Trophoblast cell (in vitro differentiated cells and primary cell): ENCODE measurements around the gene HEPH. TPM values are rescaled to one million over a fixed set of nuclear protein-coding genes. Genes with fewer than 3 reads are reported as not detected.
"Not testable (repeated sequence)": the region's sequence is repeated elsewhere in the genome, so short reads cannot be mapped to it uniquely, and the experiment has no call there.

Experiments
- DNase-seq, 2 donors: peaks; one replicate each; pipeline ENCODE4 v3.0.0-alpha.2; 2016
- H2AFZ ChIP-seq: 2 replicates; pipeline ENCODE4 v1.6.1; 2013; ENCODE audit warnings: low read length, moderate library complexity, mild to moderate bottlenecking; ENCODE audit not compliant: insufficient read depth, poor library complexity
- H2AK5ac ChIP-seq: 2 replicates; pipeline ENCODE4 v1.6.1; 2013; ENCODE audit warnings: mild to moderate bottlenecking, low read length
- H2BK120ac ChIP-seq: 2 replicates; pipeline ENCODE4 v1.6.1; 2013; ENCODE audit warnings: low read length, mild to moderate bottlenecking, moderate library complexity; ENCODE audit not compliant: insufficient read depth, poor library complexity
- H2BK12ac ChIP-seq: 2 replicates; pipeline ENCODE4 v1.6.1; 2013; ENCODE audit warnings: mild to moderate bottlenecking, low read length, moderate library complexity
- H2BK5ac ChIP-seq: 2 replicates; pipeline ENCODE4 v1.6.1; 2013; ENCODE audit warnings: low read length, low read depth, moderate library complexity, mild to moderate bottlenecking; ENCODE audit not compliant: poor library complexity
- H3K14ac ChIP-seq: 2 replicates; pipeline ENCODE4 v1.6.1; 2013; ENCODE audit warnings: mild to moderate bottlenecking, low read length
- H3K18ac ChIP-seq: 2 replicates; pipeline ENCODE4 v1.6.1; 2013; ENCODE audit warnings: mild to moderate bottlenecking, low read length
- H3K23ac ChIP-seq: 2 replicates; pipeline ENCODE4 v1.6.1; 2013; ENCODE audit warnings: low read length
- H3K27ac ChIP-seq: 2 replicates; pipeline ENCODE4 v1.5.1; 2013; ENCODE audit warnings: low read depth, mild to moderate bottlenecking, inconsistent platforms, low read length, moderate library complexity
- H3K27me3 ChIP-seq: 2 replicates; pipeline ENCODE4 v1.6.1; 2013; ENCODE audit warnings: inconsistent platforms, mild to moderate bottlenecking, low read length, moderate library complexity; ENCODE audit not compliant: insufficient read depth
- H3K36me3 ChIP-seq, 2 experiments: 1 replicate in 1 of 2; 2 replicates in 1 of 2; pipeline ENCODE4 v1.6.1; 2013; ENCODE audit warnings: low read length in 2 of 2, mild to moderate bottlenecking in 2 of 2, moderate library complexity in 1 of 2; ENCODE audit not compliant: insufficient read depth in 2 of 2, control insufficient read depth in 1 of 2
- H3K4ac ChIP-seq: 2 replicates; pipeline ENCODE4 v1.6.1; 2013; ENCODE audit warnings: low read depth, mild to moderate bottlenecking, low read length, moderate library complexity
- H3K4me1 ChIP-seq, 2 experiments: 1 replicate in 1 of 2; 2 replicates in 1 of 2; pipeline ENCODE4 v1.6.1; 2013; ENCODE audit warnings: low read length in 2 of 2, mild to moderate bottlenecking in 2 of 2, moderate library complexity in 1 of 2; ENCODE audit not compliant: insufficient read depth in 2 of 2, control insufficient read depth in 1 of 2
- H3K4me2 ChIP-seq: 2 replicates; pipeline ENCODE4 v1.6.1; 2013; ENCODE audit warnings: inconsistent platforms, mild to moderate bottlenecking, low read length, moderate library complexity
- H3K4me3 ChIP-seq: 2 replicates; pipeline ENCODE4 v1.5.1; 2013; ENCODE audit warnings: mild to moderate bottlenecking, low read depth, low read length, inconsistent platforms
- H3K79me1 ChIP-seq: one replicate; pipeline ENCODE4 v1.6.1; 2013; ENCODE audit warnings: low read length
- H3K79me2 ChIP-seq: 2 replicates; pipeline ENCODE4 v1.6.1; 2013; ENCODE audit warnings: low read length, mild to moderate bottlenecking; ENCODE audit not compliant: control insufficient read depth, insufficient read depth, poor library complexity
- H3K9ac ChIP-seq: 2 replicates; pipeline ENCODE4 v1.6.1; 2013; ENCODE audit warnings: mild to moderate bottlenecking, low read length
- H3K9me3 ChIP-seq: 2 replicates; pipeline ENCODE4 v1.6.1; 2013; ENCODE audit warnings: low read depth, mild to moderate bottlenecking, control low read depth, inconsistent platforms, low read length; ENCODE audit not compliant: insufficient read depth
- H4K12ac ChIP-seq: 2 replicates; pipeline ENCODE4 v1.6.1; 2013; ENCODE audit warnings: low read depth, mild to moderate bottlenecking, low read length, moderate library complexity
- H4K8ac ChIP-seq: 2 replicates; pipeline ENCODE4 v1.6.1; 2013; ENCODE audit warnings: low read depth, mild to moderate bottlenecking, low read length, moderate library complexity
- H4K91ac ChIP-seq: one replicate; pipeline ENCODE4 v1.6.1; 2013; ENCODE audit warnings: low read depth, mild to moderate bottlenecking, low read length, moderate library complexity
- WGBS: extraction: QIAGEN DNeasy Blood & Tissue Kit; methylation state at CpG from one replicate; pipeline ENCODE4 v1.1.7; 2013; ENCODE audit warnings: missing lambda C conversion rate; ENCODE audit not compliant: insufficient read length, insufficient coverage; ENCODE audit errors: extremely low coverage; 5-methylcytosine and 5-hydroxymethylcytosine counted together
- polyA plus RNA-seq: library from polyadenylated mRNA; stranded (reverse); fragments of 200-250 nt; gene quantifications from 2 replicates; pipeline ENCODE4 v1.2.3, GENCODE V29; 2013

The HEPH gene, protein sequence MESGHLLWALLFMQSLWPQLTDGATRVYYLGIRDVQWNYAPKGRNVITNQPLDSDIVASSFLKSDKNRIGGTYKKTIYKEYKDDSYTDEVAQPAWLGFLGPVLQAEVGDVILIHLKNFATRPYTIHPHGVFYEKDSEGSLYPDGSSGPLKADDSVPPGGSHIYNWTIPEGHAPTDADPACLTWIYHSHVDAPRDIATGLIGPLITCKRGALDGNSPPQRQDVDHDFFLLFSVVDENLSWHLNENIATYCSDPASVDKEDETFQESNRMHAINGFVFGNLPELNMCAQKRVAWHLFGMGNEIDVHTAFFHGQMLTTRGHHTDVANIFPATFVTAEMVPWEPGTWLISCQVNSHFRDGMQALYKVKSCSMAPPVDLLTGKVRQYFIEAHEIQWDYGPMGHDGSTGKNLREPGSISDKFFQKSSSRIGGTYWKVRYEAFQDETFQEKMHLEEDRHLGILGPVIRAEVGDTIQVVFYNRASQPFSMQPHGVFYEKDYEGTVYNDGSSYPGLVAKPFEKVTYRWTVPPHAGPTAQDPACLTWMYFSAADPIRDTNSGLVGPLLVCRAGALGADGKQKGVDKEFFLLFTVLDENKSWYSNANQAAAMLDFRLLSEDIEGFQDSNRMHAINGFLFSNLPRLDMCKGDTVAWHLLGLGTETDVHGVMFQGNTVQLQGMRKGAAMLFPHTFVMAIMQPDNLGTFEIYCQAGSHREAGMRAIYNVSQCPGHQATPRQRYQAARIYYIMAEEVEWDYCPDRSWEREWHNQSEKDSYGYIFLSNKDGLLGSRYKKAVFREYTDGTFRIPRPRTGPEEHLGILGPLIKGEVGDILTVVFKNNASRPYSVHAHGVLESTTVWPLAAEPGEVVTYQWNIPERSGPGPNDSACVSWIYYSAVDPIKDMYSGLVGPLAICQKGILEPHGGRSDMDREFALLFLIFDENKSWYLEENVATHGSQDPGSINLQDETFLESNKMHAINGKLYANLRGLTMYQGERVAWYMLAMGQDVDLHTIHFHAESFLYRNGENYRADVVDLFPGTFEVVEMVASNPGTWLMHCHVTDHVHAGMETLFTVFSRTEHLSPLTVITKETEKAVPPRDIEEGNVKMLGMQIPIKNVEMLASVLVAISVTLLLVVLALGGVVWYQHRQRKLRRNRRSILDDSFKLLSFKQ
- 49.9 and 52.7 TPM in 2 replicates for polyA plus RNA-seq

DNA sequence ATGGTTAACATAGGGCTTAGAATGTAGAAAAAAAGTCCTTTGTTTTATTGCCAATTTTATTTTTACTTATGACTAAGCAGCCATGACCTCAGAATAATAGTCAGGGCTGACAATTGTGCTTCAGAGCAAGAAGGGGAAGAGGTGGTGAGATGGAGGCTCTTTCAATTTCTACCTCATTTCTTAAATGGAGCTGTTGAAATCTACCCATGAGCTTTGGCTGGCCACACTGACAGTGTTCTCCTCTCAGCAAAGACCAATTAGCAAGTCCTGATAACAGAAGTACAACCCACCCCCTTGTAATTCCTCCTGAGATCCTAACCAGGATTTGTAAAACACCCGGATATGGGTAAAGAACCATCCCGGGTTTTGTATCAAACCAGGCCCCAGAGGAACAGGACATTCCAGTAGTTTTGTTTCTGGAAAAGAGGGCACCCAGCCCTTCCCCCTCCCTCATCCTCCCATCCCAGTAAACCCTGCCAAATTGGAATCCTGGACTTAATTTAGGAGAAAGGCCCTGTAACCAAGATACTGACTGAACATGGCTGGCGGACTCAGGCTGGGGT is at the start of gene HEPH:
HEPH (plus strand) TSS at position 399 of the 563 bp plus-strand sequence. CDS start 6,324 bp downstream, outside the sequence.
- peak within 1 kb of the TSS; percentile 66 for H2BK120ac ChIP-seq
- H3K27me3 ChIP-seq, result no peaks in the 10 kb centered on the region
- peak within 1 kb of the TSS; percentile 63 for H2BK5ac ChIP-seq
- no peak within 1 kb of the TSS for H3K18ac ChIP-seq
- H3K27ac ChIP-seq, result peak within 1 kb of the TSS; percentile 34
- WGBS, result no CpG with 5 or more reads among the region's 3 CpGs
- no peaks in the 10 kb centered on the region for H3K36me3 ChIP-seq
- peak within 1 kb of the TSS; percentile 66 for H3K4me2 ChIP-seq
- H3K4me1 ChIP-seq, result peaks cover 0 to 2% of the 10 kb centered on the region in 2 experiments
- peaks cover 3% of the 10 kb centered on the region for H3K79me1 ChIP-seq
- DNase-seq, result no peak
- H3K14ac ChIP-seq, result peak within 1 kb of the TSS; percentile 70
- H2AFZ ChIP-seq, result no peak within 1 kb of the TSS
- H3K4me3 ChIP-seq, result peak within 1 kb of the TSS; percentile 68
- H4K8ac ChIP-seq, result peak within 1 kb of the TSS; percentile 60
- peak within 1 kb of the TSS; percentile 58 for H2BK12ac ChIP-seq
- peak within 1 kb of the TSS; percentile 62 for H4K91ac ChIP-seq
- H3K79me2 ChIP-seq, result peaks cover 3% of the 10 kb centered on the region
- no peak within 1 kb of the TSS for H3K23ac ChIP-seq
- H4K12ac ChIP-seq, result no peak within 1 kb of the TSS
- H2AK5ac ChIP-seq, result no peak within 1 kb of the TSS
- H3K9ac ChIP-seq, result peak within 1 kb of the TSS; percentile 75
- H3K9me3 ChIP-seq, result no peaks in the 10 kb centered on the region
- peak within 1 kb of the TSS; percentile 55 for H3K4ac ChIP-seq

DNA sequence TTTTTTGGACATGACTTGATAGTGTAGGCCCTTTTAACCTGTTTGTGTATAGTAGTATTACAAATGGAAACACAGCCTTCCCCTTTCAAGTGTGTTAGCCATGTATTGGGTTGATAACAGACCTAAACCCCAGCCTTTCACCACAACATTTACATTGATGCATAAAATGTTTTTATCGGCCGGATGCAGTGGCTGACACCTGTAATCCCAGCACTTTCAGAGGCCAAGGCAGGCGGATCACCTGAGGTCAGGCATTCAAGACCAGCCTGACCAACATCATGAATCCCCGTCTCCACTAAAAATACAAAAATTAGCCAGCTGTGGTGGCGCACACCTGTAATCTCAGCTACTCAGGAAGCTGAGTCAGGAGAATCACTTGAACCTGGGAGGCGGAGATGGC is 45.3 kb upstream of the HEPH start:
- no CpG with 5 or more reads among the region's 6 CpGs for WGBS
- H3K9me3 ChIP-seq, result not testable (repeated sequence)

DNA sequence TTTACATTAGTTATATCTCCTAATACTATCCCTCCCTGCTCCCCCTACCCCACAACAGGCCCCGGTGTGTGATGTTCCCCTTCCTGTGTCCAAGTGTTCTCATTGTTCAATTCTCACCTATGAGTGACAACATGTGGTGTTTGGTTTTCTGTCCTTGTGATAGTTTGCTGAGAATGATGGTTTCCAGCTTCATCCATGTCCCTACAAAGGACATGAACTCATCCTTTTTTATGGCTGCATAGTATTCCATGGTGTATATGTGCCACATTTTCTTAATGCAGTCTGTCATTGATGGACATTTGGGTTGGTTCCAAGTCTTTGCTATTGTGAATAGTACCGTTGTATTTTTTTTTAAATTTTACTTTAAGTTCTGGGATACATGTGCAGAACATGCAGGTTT is 42.7 kb upstream of the HEPH start:
- H3K4me3 ChIP-seq, H3K23ac ChIP-seq, H4K12ac ChIP-seq, H2AK5ac ChIP-seq, H3K9me3 ChIP-seq, H2BK120ac ChIP-seq, H3K9ac ChIP-seq, H3K27me3 ChIP-seq, DNase-seq, H3K4me2 ChIP-seq, H4K91ac ChIP-seq, H3K4me1 ChIP-seq, H3K79me1 ChIP-seq, H2BK5ac ChIP-seq, H4K8ac ChIP-seq, H2AFZ ChIP-seq, H3K4ac ChIP-seq, H3K14ac ChIP-seq, H3K79me2 ChIP-seq, H3K18ac ChIP-seq, H3K36me3 ChIP-seq, H2BK12ac ChIP-seq, H3K27ac ChIP-seq: not testable (repeated sequence)
- whole genome bisulfite sequencing, result no CpG with 5 or more reads among the region's 2 CpGs

More for the DNA sequence above, 45.3 kb upstream of the HEPH start:
- not testable (repeated sequence) for H4K12ac ChIP-seq, H4K91ac ChIP-seq, H3K4me3 ChIP-seq, H4K8ac ChIP-seq, H3K4me2 ChIP-seq, H2BK12ac ChIP-seq, H2BK120ac ChIP-seq, H2AFZ ChIP-seq, DNase-seq, H2BK5ac ChIP-seq, H3K14ac ChIP-seq, H3K4me1 ChIP-seq, H3K79me1 ChIP-seq, H3K18ac ChIP-seq, H3K79me2 ChIP-seq, H3K4ac ChIP-seq, H3K9ac ChIP-seq, H3K27ac ChIP-seq, H3K27me3 ChIP-seq, H2AK5ac ChIP-seq, H3K36me3 ChIP-seq, H3K23ac ChIP-seq

DNA sequence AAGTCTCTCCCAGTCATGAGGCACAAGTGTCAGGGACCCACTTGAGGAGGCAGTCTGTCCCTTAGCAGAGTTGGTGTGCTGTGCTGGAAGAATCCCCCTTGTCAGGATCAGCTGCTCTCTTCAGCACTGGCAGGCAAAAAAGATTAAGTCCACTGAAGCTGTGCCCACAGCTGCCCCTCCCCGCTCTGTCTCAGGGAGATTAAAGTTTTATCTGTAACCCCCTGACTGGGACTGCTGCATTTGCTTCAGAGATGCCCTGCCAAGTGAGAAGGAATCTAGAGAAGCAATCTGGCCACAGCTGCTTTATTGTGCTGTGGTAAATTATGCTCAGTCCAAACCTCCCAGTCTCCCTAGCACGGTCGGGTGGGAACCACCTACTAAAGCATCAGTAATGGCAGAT is 37.4 kb upstream of the HEPH start:
- no peak overlapping the region for H4K12ac ChIP-seq
- no peaks in the 10 kb centered on the region for H3K27me3 ChIP-seq
- H2BK120ac ChIP-seq, result no peak overlapping the region
- no peak overlapping the region for H2BK12ac ChIP-seq
- DNase-seq, result no peak
- no peak overlapping the region for H3K9ac ChIP-seq
- no peak overlapping the region for H3K14ac ChIP-seq
- no peaks in the 10 kb centered on the region for H3K9me3 ChIP-seq
- H3K18ac ChIP-seq, result no peak overlapping the region
- H2AK5ac ChIP-seq, result no peak overlapping the region
- H4K8ac ChIP-seq, result no peak overlapping the region
- H3K79me1 ChIP-seq, result no peaks in the 10 kb centered on the region
- no peak overlapping the region for H4K91ac ChIP-seq
- no peak overlapping the region for H3K27ac ChIP-seq
- H3K4me1 ChIP-seq, result no peaks in the 10 kb centered on the region
- H3K36me3 ChIP-seq, result no peaks in the 10 kb centered on the region
- no peak overlapping the region for H2BK5ac ChIP-seq
- H3K4me2 ChIP-seq, result no peak overlapping the region
- H3K4ac ChIP-seq, result no peak overlapping the region
- no CpG with 5 or more reads among the region's 3 CpGs for WGBS
- H3K79me2 ChIP-seq, result no peaks in the 10 kb centered on the region
- no peak overlapping the region for H3K23ac ChIP-seq
- no peak overlapping the region for H2AFZ ChIP-seq
- H3K4me3 ChIP-seq, result no peak overlapping the region
